ENCODE data around the gene ZDHHC22.

Gene ZDHHC22

DNA sequence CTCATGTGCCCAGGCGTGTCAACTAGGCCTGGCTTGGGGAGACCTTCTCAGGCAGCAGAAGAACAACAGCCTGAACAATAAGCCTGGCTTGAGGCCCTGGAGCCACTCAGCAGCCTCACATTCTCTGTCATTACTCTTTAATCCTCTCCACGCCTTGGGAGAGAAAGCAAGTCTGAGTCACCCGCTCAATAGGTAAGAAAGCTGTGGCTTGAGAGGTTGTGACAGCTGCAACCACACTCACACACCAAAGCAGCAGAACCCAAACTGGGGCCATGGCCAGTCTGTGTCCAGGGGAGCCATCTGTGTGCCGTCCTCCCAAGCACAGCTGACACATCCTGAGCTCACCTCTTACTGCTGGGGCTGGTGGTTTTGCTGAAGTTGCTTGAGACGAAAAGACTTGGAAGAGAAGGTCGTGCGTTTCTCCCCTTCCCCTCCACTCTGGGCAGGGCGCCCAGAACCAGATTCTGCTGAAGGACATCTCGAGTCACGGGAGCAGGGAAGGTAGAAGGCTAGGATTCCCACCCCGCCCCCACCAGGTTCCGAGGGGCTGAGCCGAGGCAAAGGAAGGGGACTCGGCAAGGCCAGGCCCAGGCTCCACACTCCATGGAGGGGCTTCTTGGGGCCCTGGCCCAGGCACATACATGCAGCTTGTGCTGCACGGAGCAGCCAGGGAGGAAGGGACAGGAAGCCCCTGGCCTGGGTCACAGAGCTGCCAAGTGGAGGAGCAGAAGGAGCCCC lies 45.5 kb upstream of the ZDHHC22 start:
- Histone ChIP-seq H3K4me3 (ENCODE audit: low read depth, low read length) (no peak overlapping the region), H3K36me3 (ENCODE audit: control insufficient read depth in 2 of 2, insufficient read depth in 1 of 2, low read length in 2 of 2) (no peaks in the 10 kb centered on the region), H3K9me3 (ENCODE audit: control insufficient read depth, insufficient read depth, low read depth, low read length) (no peaks in the 10 kb centered on the region), H3K4me1 (ENCODE audit: control insufficient read depth, insufficient read depth, low read length) (peaks cover 7% of the 10 kb centered on the region; the same call in 1 of the 2 replicates), H3K27ac (ENCODE audit: extremely low read depth, low read depth, low read length) (no peak overlapping the region)
- POLR2A ChIA-PET = no interaction called here
- CTCF ChIA-PET = interaction anchor here (0.9 to 3.2 kb wide), 2 partner anchors 12 to 87 kb away, joined by 3 to 10 read pairs; no protein-coding TSS in a partner anchor
- TF ChIP-seq GLIS1 (tag by site-specific recombination; IDR thresholded peaks at IDR 0.05) (peak; percentile 21; the same call in 1 of the 2 replicates), ZNF610 (tag by site-specific recombination; IDR thresholded peaks at IDR 0.05; ENCODE audit: borderline replicate concordance) (no peak), ZNF529 (tag by site-specific recombination; IDR thresholded peaks at IDR 0.05; ENCODE audit: insufficient replicate concordance) (no peak), ZNF19 (tag by site-specific recombination; IDR thresholded peaks at IDR 0.05; ENCODE audit: low read depth) (no peak), ZNF791 (tag by site-specific recombination; IDR thresholded peaks at IDR 0.05) (no peak), ZNF664 (tag by site-specific recombination; IDR thresholded peaks at IDR 0.05) (no peak), ZFP69B (tag by site-specific recombination; IDR thresholded peaks at IDR 0.05) (no peak), ZBTB17 (tag by site-specific recombination; IDR thresholded peaks at IDR 0.05) (0 out of 2 replicates have a peak, but pooled peaks have one; percentile 28), KLF16 (tag by site-specific recombination; IDR thresholded peaks at IDR 0.05) (no peak), ZNF596 (tag by site-specific recombination; IDR thresholded peaks at IDR 0.05) (no peak), ZNF76 (tag by site-specific recombination; IDR thresholded peaks at IDR 0.05; ENCODE audit: borderline replicate concordance, low read depth) (no peak), PRDM1 (tag by site-specific recombination; IDR thresholded peaks at IDR 0.05) (peak; percentile 77), ZNF404 (tag by site-specific recombination; IDR thresholded peaks at IDR 0.05) (no peak), ZBTB7A (tag by site-specific recombination; IDR thresholded peaks at IDR 0.05; ENCODE audit: low read depth) (no peak), ZNF169 (tag by site-specific recombination; IDR thresholded peaks at IDR 0.05) (no peak)
- TF ChIP-seq, protein P1, sequence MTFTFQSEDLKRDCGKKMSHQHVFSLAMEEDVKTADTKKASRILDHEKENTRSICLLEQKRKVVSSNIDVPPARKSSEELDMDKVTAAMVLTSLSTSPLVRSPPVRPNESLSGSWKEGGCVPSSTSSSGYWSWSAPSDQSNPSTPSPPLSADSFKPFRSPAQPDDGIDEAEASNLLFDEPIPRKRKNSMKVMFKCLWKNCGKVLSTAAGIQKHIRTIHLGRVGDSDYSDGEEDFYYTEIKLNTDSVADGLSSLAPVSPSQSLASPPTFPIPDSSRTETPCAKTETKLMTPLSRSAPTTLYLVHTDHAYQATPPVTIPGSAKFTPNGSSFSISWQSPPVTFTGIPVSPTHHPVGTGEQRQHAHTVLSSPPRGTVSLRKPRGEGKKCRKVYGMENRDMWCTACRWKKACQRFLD (tag by site-specific recombination; IDR thresholded peaks at IDR 0.05) = no peak

DNA sequence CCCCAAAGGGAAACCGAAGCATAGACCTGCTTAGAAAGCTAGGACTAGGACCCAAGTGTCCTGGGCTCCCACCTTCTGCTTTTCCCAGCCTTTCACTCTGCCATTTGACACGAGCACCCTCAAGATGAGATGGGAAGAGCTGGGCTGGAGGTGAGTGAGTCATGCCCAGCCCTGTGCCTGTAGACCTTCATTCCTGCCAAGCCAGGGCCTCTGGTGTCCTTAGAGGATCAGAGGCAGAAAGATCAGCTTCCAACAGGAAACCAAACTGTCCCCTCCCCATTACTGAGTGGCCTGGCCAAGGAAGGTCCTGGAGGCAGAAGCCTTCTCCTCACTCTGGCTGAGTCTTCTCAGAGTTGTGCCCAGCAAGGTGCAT lies 43.5 kb upstream of the ZDHHC22 start:
- ChIA-PET POLR2A (no interaction called here), CTCF (interaction anchor here (0.7 to 1.7 kb wide), 2 partner anchors 28 to 1315 kb away, joined by 3 to 7 read pairs; no protein-coding TSS in a partner anchor)
- TF ChIP-seq ZNF311 (tag by site-specific recombination; IDR thresholded peaks at IDR 0.05; ENCODE audit: borderline replicate concordance) (no peak), ZNF585B (tag by site-specific recombination; IDR thresholded peaks at IDR 0.05) (no peak), ZSCAN23 (tag by site-specific recombination; IDR thresholded peaks at IDR 0.05) (no peak), ZNF600 (tag by site-specific recombination; IDR thresholded peaks at IDR 0.05) (no peak), ZNF248 (tag by site-specific recombination; IDR thresholded peaks at IDR 0.05) (no peak), WT1 (tag by site-specific recombination; IDR thresholded peaks at IDR 0.05) (no peak), ZNF138 (tag by site-specific recombination; IDR thresholded peaks at IDR 0.05; ENCODE audit: borderline replicate concordance) (no peak), BCL11A (tag by site-specific recombination; IDR thresholded peaks at IDR 0.05; ENCODE audit: low read depth) (no peak), ZNF121 (tag by site-specific recombination; IDR thresholded peaks at IDR 0.05) (no peak), MYNN (tag by site-specific recombination; IDR thresholded peaks at IDR 0.05; ENCODE audit: borderline replicate concordance) (no peak), ZNF76 (tag by site-specific recombination; IDR thresholded peaks at IDR 0.05; ENCODE audit: borderline replicate concordance, low read depth) (no peak), ZNF654 (tag by site-specific recombination; IDR thresholded peaks at IDR 0.05; ENCODE audit: low read depth) (no peak), ZNF24 (tag by site-specific recombination; IDR thresholded peaks at IDR 0.05) (no peak)
- TF ChIP-seq, protein P2, sequence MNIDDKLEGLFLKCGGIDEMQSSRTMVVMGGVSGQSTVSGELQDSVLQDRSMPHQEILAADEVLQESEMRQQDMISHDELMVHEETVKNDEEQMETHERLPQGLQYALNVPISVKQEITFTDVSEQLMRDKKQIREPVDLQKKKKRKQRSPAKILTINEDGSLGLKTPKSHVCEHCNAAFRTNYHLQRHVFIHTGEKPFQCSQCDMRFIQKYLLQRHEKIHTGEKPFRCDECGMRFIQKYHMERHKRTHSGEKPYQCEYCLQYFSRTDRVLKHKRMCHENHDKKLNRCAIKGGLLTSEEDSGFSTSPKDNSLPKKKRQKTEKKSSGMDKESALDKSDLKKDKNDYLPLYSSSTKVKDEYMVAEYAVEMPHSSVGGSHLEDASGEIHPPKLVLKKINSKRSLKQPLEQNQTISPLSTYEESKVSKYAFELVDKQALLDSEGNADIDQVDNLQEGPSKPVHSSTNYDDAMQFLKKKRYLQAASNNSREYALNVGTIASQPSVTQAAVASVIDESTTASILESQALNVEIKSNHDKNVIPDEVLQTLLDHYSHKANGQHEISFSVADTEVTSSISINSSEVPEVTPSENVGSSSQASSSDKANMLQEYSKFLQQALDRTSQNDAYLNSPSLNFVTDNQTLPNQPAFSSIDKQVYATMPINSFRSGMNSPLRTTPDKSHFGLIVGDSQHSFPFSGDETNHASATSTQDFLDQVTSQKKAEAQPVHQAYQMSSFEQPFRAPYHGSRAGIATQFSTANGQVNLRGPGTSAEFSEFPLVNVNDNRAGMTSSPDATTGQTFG (tag by site-specific recombination; IDR thresholded peaks at IDR 0.05; ENCODE audit: borderline replicate concordance) = no peak
- TF ChIP-seq, protein P3, sequence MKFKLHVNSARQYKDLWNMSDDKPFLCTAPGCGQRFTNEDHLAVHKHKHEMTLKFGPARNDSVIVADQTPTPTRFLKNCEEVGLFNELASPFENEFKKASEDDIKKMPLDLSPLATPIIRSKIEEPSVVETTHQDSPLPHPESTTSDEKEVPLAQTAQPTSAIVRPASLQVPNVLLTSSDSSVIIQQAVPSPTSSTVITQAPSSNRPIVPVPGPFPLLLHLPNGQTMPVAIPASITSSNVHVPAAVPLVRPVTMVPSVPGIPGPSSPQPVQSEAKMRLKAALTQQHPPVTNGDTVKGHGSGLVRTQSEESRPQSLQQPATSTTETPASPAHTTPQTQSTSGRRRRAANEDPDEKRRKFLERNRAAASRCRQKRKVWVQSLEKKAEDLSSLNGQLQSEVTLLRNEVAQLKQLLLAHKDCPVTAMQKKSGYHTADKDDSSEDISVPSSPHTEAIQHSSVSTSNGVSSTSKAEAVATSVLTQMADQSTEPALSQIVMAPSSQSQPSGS (tag by site-specific recombination; IDR thresholded peaks at IDR 0.05; ENCODE audit: low read depth) = no peak
- TF ChIP-seq, protein P4, sequence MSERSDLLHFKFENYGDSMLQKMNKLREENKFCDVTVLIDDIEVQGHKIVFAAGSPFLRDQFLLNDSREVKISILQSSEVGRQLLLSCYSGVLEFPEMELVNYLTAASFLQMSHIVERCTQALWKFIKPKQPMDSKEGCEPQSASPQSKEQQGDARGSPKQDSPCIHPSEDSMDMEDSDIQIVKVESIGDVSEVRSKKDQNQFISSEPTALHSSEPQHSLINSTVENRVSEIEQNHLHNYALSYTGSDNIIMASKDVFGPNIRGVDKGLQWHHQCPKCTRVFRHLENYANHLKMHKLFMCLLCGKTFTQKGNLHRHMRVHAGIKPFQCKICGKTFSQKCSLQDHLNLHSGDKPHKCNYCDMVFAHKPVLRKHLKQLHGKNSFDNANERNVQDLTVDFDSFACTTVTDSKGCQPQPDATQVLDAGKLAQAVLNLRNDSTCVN (tag by site-specific recombination; optimal IDR thresholded peaks at IDR 0.05) = no peak
- peaks cover 7% of the 10 kb centered on the region; the same call in 1 of the 2 replicates for H3K4me1 ChIP-seq (ENCODE audit: control insufficient read depth, insufficient read depth, low read length)
- no peaks in the 10 kb centered on the region for H3K36me3 ChIP-seq (ENCODE audit: control insufficient read depth in 2 of 2, insufficient read depth in 1 of 2, low read length in 2 of 2)
- H3K27ac ChIP-seq (ENCODE audit: extremely low read depth, low read depth, low read length) = no peak overlapping the region
- no peaks in the 10 kb centered on the region for H3K9me3 ChIP-seq (ENCODE audit: control insufficient read depth, insufficient read depth, low read depth, low read length)
- no peak overlapping the region for H3K4me3 ChIP-seq (ENCODE audit: low read depth, low read length)
